OCI-LY7 (cell line): ENCODE results near the gene PRRC2B.

Experiments
- EZH2phosphoT487 ChIP-seq: fragments of 200-600 bp; sonication (generic); IDR thresholded peaks from 2 replicates; pipeline ENCODE4 v1.6.1; 2018; ENCODE audit warnings: low read depth, borderline replicate concordance, mild to moderate bottlenecking, mixed run types, antibody characterized with exemption, low read length, moderate library complexity, mixed read lengths
- TF ChIP-seq, protein P1 (sequence below): fragments of 200-600 bp; sonication (generic); conservative IDR thresholded peaks from 2 replicates; pipeline ENCODE4 v1.5.1; 2014; ENCODE audit warnings: mild to moderate bottlenecking, antibody characterized with exemption, low read length, moderate library complexity, mixed read lengths

DNA sequence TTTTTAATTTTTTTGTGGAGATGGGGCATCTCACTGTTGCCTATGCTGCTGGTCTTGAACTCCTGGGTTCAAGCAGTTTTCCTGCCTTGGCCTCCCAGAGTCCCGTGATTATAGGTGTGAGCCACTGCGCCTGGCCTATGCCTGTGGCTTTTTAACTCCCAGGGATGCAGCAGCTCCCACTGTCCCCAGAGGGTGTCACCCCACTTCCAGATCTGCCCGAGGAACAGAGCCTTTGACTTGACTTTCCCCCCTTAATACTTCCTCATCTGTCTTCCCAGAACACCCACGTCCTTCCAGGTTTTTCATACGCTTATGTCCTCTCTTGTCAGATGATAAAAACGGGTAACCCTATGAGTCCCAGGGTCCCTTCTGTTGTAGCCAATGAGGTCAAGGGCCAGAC is 7.6 kb upstream of the PRRC2B start:
- TF ChIP-seq, protein P1, sequence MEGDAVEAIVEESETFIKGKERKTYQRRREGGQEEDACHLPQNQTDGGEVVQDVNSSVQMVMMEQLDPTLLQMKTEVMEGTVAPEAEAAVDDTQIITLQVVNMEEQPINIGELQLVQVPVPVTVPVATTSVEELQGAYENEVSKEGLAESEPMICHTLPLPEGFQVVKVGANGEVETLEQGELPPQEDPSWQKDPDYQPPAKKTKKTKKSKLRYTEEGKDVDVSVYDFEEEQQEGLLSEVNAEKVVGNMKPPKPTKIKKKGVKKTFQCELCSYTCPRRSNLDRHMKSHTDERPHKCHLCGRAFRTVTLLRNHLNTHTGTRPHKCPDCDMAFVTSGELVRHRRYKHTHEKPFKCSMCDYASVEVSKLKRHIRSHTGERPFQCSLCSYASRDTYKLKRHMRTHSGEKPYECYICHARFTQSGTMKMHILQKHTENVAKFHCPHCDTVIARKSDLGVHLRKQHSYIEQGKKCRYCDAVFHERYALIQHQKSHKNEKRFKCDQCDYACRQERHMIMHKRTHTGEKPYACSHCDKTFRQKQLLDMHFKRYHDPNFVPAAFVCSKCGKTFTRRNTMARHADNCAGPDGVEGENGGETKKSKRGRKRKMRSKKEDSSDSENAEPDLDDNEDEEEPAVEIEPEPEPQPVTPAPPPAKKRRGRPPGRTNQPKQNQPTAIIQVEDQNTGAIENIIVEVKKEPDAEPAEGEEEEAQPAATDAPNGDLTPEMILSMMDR = peak; percentile 37; the same call in 1 of the 2 replicates
- TF ChIP-seq EZH2phosphoT487 = no peak
